ENCODE measurements around the gene RECK.

DNA sequence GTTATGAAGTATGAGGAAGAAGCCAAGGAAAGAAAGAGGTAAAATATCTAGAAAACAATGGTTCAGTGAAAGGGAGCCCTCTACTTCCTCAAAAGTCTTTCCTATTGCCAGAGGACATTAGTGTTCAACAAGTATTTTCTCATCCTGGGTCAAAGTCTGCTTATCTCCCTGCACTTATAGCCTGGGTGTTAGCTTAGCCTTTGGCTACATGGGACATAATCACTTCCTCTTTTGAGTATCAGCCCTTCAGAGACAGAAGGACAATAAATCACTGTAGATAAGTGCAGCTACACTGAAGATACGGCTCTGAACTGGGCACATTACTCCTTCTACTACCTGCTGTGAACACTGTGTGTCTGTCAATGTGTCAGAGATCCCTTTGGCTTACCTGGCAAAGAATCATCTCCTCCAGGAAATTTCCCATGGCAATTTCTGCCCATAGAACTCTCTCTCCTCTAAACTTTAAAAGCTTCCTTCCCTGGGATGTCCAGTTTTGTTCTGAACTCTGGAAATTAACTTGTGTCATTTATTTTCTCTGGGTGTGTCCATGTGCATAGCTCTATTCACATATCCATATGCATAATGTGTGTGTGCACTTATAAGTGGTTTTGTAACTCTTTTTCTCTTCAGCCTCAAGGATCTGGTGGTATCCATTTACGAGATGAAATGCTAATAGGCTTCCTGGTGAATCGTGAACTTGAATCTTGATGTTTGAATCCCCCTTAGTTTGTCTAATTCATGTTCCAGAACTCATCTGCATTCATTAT, 30.0 kb upstream of the RECK start:
- TF ChIP-seq, protein P1, sequence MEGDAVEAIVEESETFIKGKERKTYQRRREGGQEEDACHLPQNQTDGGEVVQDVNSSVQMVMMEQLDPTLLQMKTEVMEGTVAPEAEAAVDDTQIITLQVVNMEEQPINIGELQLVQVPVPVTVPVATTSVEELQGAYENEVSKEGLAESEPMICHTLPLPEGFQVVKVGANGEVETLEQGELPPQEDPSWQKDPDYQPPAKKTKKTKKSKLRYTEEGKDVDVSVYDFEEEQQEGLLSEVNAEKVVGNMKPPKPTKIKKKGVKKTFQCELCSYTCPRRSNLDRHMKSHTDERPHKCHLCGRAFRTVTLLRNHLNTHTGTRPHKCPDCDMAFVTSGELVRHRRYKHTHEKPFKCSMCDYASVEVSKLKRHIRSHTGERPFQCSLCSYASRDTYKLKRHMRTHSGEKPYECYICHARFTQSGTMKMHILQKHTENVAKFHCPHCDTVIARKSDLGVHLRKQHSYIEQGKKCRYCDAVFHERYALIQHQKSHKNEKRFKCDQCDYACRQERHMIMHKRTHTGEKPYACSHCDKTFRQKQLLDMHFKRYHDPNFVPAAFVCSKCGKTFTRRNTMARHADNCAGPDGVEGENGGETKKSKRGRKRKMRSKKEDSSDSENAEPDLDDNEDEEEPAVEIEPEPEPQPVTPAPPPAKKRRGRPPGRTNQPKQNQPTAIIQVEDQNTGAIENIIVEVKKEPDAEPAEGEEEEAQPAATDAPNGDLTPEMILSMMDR (IDR thresholded peaks at IDR 0.05; ENCODE audit: low read depth, low read length, poor library complexity, severe bottlenecking): no peak
- no peak for TF ChIP-seq EZH2phosphoT487 (IDR thresholded peaks at IDR 0.05; ENCODE audit: borderline replicate concordance, low read length)

All from DOHH2 (cell line).